GM21390 (cell line): ENCODE results near the gene REEP3.
A peak's percentile ranks its signal among the peaks of the same experiment; 100 is the strongest.
"Not testable (repeated sequence)": the region's sequence is repeated elsewhere in the genome, so short reads cannot be mapped to it uniquely, and the experiment has no call there.

Source experiments
- ATAC-seq: cut with Tn5 transposase; IDR thresholded peaks from one replicate; pipeline ENCODE4 v1.9.1; 2021; ENCODE audit not compliant: unreplicated experiment

The REEP3 gene, protein sequence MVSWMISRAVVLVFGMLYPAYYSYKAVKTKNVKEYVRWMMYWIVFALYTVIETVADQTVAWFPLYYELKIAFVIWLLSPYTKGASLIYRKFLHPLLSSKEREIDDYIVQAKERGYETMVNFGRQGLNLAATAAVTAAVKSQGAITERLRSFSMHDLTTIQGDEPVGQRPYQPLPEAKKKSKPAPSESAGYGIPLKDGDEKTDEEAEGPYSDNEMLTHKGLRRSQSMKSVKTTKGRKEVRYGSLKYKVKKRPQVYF

DNA sequence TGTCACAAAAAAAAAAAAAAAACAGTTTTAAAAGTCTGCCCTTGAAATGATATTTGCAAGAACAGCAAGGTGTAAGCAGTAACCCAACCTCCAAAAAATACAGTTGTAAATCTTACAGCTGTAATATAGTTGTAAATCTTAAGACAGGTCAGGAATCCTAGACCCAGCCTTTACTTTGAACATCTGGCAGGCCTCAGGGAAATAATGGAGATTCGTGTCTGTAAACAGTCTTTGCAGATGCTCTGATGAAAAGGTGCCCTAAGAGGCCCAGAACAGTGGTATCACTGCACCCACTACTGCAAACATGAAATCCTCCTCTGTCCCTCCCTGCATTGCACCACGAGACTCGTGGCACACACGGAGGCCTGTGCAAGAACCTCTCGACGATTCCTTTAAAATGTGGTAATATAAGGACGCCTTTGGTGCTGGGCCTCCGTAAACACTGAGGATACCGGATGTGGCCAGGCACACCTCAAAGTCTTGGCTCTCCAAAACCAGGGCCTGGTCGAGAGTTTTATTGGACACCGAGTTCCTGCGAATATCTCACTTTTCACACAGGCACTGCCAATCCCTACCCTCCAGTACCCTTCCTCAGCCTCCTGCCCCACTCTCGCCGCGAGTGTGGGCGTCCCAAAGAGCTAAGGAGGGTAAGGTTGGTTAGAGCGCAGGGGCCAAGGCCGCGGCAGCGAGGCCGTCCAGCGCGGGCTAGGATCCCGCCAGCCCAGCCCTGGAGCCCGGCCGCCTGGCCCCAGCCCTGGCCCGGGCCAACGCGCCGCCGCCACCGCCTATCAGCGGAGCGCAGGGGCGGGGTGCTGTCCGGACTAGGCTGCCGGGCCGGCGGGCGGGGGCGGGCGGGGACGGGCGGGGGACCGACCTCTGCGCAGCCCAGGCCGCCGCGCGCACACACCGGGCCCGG is at the start of gene REEP3:
Gene REEP3, plus strand, starts transcription at position 902 of the 916 bp plus-strand sequence. CDS start 145 bp downstream, outside the sequence.
- ATAC-seq, result peak; percentile 66

DNA sequence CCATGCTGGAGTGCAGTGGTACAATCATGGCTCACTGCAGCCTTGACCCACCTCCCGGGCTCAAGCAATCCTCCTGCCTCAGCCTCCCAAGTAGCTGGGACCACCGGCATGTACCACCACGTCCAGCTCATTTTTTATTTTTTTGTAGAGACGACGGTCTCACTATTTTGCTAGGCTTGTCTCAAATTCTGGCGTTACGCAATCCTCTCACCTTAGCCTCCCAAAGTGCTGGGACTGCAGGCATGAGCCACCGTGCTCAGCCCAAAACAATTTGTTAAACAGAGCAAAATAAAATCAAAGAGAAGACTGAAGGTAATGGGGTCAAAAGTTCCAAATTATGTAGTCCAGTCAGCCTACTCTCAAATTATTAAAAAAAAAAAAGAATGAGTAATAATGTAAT is 46.7 kb upstream of the REEP3 start:
- no peak for ATAC-seq

GRCh38 chr10:63477927-63478326 is 43.3 kb upstream of the REEP3 start:
- ATAC-seq, result no peak

DNA sequence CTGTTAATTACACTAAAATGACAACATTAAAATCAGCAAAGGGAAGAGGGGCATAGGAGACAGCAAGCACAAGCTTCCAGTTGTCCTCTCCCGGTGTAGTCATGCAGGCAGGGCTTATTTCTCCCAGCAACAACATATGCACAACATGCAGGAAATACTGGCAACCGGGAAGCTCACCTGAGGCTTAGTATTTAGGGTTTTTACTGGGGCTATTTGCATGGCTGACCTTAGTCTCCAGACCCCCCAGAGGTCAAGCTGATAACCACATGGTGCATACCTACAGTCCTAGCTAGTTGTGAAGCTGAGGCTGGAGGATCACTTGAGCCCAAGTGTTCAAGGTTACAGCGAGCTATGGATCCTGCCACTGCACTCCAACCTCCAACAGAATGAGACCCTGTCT is 42.6 kb upstream of the REEP3 start:
- no peak for ATAC-seq

DNA sequence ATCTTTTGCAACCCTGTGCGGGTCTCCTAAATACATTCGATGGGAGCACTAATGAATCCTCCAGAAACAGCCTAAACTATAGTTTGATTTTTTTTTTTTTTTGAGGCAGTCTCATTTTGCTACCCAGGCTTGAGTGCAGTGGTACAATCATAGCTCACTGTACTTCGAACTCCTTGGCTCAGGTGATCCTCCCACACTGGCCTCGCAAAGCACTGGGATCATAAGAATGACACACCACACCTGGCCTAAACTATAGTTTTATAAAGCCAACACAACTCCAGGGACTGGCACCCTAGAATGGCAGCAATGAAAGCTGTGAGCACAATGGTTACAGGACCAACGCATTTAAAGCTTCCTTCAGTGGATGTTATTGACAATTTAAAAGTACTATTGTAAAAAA is 41.0 kb upstream of the REEP3 start:
- ATAC-seq, result no peak

- no peak for ATAC-seq
Measured at GRCh38 chr10:63481815-63482421, 39.3 kb upstream of the REEP3 start.

- no peak for ATAC-seq
Measured at GRCh38 chr10:63483983-63484382, 37.2 kb upstream of the REEP3 start.

DNA sequence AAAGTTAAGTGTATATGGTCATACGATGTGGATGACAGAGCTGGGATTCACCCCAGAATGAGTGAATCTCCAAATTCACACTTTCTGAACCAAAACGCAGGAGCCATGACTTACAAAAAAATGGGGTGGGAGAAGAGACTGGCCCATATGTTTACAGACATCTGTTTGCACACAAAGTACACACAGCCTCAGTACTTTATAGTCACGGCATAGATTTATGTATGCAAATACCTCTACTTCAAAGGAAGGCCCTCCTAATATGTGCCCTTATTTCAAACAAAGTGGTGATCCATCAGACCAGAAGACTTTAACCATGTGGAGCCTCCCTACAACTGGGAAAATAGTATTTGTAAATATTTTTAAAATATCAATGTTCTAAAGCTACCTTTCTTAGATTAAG is 33.2 kb upstream of the REEP3 start:
- ATAC-seq, result no peak

DNA sequence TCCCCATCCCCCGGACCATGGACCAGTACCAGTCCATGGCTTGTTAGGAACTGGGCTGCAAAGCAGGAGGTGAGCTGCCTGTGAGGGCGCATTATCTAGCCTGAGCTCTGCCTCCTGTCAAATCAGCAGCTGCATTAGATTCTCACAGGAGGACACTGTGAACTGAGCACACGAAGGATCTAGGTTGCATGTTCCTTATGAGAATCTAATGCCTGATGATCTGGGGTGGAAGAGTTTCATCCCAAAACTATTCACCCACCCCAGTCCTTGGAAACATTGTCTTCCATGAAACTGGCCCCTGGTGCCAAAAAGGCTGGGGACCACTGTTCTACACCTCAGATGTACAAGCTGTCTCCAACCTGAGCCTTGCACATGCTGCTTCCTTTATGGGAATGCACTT is 31.4 kb upstream of the REEP3 start:
- ATAC-seq, result no peak

- ATAC-seq, result no peak
Measured at GRCh38 chr10:63491588-63492316, 29.4 kb upstream of the REEP3 start.

DNA sequence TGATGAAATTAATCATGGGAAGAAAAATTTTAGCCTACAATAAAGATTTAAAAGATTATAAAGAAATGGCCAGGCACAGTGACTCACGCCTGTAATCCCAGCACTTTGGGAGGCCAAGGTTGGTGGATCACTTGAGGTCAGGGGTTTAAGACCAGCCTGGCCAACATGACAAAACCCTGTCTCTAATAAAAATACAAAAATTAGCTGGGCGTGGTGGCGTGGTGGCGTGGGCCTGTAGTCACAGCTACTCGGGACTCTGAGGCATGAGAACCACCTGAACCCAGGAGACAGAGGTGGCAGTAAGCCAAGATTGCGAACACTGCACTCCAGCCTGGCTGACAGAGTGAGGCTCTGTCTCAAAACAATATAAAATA is 28.9 kb upstream of the REEP3 start:
- ATAC-seq, result not testable (repeated sequence)

GRCh38 chr10:63493004-63493403 is 28.2 kb upstream of the REEP3 start:
- ATAC-seq, result no peak

GRCh38 chr10:63494951-63495350 is 26.2 kb upstream of the REEP3 start:
- no peak for ATAC-seq

GRCh38 chr10:63496561-63496960 is 24.6 kb upstream of the REEP3 start:
- no peak for ATAC-seq

DNA sequence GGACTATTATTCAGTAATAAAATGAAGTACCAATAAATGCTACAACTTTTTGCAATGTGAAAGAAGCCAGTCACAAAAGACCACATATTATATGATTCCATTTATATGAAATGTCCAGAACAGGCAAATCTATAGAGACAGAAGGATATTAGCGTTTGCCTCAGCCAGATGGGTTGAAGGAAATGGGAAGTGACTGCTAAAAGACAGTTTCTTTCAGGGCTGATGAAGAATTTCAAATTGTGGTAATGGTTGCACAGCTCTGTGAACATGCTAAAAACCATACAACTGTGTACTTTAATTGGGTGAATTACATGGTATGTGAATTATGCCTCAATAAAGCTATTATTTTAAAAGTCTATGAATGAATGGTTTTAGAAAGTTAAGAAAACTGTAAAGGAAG is 23.9 kb upstream of the REEP3 start:
- ATAC-seq, result no peak

DNA sequence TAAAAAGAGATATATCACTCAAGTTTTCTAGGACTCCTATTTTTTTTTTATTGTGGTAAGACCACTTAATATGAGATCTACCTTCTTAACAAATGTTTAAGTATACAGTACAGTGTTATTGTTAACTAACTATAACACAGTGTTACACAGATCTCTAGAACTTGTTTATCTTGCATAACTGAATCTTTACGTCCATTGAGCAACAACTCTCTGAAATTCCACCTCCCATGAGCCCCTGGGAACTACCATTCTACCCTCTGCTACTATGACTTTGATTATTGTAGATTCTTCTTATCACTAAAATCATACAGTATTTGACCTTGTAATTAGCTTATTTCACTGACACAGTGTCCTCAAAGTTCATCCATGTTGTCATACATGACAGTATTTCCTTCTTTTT is 22.5 kb upstream of the REEP3 start:
- ATAC-seq, result no peak

DNA sequence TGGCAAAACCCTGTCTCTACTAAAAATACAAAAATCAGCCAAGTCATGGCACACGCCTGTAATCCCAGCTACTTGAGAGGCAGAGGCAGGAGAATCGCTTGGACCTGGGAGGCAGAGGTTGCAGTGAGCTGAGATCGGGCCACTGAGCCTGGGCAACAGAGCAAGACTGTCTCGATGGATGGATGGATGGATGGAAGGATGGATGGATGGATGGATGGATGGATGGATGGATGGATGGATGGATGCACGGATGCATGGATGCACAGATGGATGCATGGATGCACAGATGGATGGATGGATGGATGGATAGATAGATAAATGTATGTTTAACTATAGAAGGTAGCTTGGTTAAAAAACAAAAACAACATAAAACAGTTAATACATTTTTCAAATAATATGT is 20.6 kb upstream of the REEP3 start:
- ATAC-seq, result not testable (repeated sequence)

GRCh38 chr10:63501954-63502353 is 19.2 kb upstream of the REEP3 start:
- no peak for ATAC-seq

DNA sequence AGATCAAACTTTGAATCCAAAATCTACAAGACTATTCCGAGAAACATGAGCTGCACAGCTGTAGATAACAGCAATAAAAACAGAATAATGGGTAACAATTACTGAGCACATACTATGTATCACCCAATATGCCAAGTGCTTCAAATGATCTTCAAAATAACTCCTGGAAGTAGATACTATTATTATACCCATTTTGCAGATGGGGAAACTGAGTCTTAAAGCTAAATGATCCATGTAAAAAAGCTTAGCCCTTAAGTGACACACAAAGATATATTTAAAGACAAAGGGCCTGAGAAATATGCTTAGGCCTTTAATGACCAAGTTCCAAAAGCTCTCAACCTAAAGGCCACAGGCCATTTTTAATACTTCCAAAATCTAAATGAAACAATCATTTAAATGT is 18.4 kb upstream of the REEP3 start:
- no peak for ATAC-seq

DNA sequence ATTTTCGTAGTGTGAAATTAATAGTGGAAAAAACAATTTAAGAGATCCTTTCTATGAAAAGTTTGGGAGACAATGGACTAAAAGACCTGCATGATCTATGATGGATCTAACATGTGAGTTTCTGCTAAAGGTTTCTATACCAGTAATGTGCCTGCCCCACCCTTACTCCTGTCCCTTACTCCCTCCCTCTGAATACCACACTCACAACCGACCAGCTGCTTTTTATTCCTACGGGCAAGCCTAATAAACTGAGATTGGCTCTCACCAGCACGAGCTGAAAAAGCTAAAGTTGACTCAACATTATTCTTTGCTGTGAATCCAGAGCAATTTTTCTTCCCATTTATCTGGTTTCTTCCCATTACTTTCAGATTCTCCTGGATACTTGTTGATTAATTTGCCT is 17.8 kb upstream of the REEP3 start:
- no peak for ATAC-seq

GRCh38 chr10:63504145-63504881 is 16.9 kb upstream of the REEP3 start:
- no peak for ATAC-seq
